ENCODE data around the gene BEND6. TPM values are rescaled to one million over a fixed set of nuclear protein-coding genes. Genes with fewer than 3 reads are reported as not detected.

The BEND6 gene
- total and polyA plus RNA-seq, 5 experiments from 2014 or later, result 0.34 TPM; not detected in 4

- Mint-ChIP-seq H3K4me3 (no peak overlapping the region), H3K36me3 (no peaks in the 10 kb centered on the region), H3K27ac (no peak overlapping the region), H3K4me1 (no peaks in the 10 kb centered on the region), H3K27me3 (peaks cover 11 to 17% (median 12%) of the 10 kb centered on the region in 5 donors), H3K9me3 (peaks cover 0 to 2% (median 0%) of the 10 kb centered on the region in 9 donors)
- ATAC-seq (peak in 1 of 2 donors; percentile 12), DNase-seq (no peak)
- POLR2A ChIA-PET, result no interaction called here
Measured at GRCh38 chr6:56927538-56928453, 27.1 kb upstream of the BEND6 start.

GRCh38 chr6:56930846-56931245, 24.1 kb upstream of the BEND6 start:
- peaks cover 3 to 13% (median 6%) of the 10 kb centered on the region in 5 donors for H3K27me3 Mint-ChIP-seq
- no peaks in the 10 kb centered on the region for H3K36me3 Mint-ChIP-seq
- no peaks in the 10 kb centered on the region for H3K4me1 Mint-ChIP-seq
- DNase-seq, result no peak
- ATAC-seq, result no peak
- H3K4me3 Mint-ChIP-seq, result no peak overlapping the region
- H3K27ac Mint-ChIP-seq, result peak overlapping the region in 1 of 10 donors; percentile 36
- no peaks in the 10 kb centered on the region for H3K9me3 Mint-ChIP-seq
- POLR2A ChIA-PET, result interaction anchor here (0.5 kb wide), 1 partner anchor 38 kb away, joined by 7 read pairs; no protein-coding TSS in a partner anchor

DNA sequence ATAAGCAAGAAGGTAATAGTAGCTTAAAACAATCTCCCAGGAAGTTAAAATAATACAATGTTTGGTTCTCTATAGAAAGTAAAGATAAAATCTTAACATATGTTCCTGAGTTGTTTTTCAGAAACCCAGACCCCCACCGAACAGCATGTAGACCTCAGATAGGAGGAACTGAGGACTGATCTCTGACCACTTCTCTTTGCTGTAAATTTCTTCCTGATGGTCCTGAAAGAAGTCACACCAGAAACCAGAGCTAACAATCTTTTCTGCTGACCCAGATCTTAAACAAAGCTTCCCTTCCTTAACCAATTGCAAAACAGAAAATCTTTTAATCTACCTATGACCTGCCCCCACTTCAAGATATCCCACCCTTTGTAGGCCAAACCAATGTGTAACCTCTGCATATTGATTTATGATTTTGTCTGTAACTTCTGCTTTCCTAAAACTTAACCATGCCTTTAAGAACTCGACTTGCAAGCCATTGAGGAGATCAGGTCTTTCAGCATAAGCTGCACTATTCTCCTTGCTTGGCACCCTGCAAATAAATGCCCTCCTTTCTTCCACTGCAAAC, 21.9 kb upstream of the BEND6 start:
- no peak overlapping the region for H3K4me3 Mint-ChIP-seq
- DNase-seq (no peak), ATAC-seq (no peak)
- H3K27ac Mint-ChIP-seq, result no peak overlapping the region
- H3K4me1 Mint-ChIP-seq, result no peaks in the 10 kb centered on the region
- H3K36me3 Mint-ChIP-seq, result no peaks in the 10 kb centered on the region
- H3K9me3 Mint-ChIP-seq, result no peaks in the 10 kb centered on the region
- POLR2A ChIA-PET, result no interaction called here
- H3K27me3 Mint-ChIP-seq, result peaks cover 0 to 7% (median 1%) of the 10 kb centered on the region in 5 donors

GRCh38 chr6:56933650-56934049, 21.3 kb upstream of the BEND6 start:
- H3K4me1 Mint-ChIP-seq, result no peaks in the 10 kb centered on the region
- DNase-seq, result no peak
- POLR2A ChIA-PET, result no interaction called here
- no peaks in the 10 kb centered on the region for H3K9me3 Mint-ChIP-seq
- H3K27me3 Mint-ChIP-seq, result peaks cover 0 to 10% (median 1%) of the 10 kb centered on the region in 5 donors
- no peak for ATAC-seq
- H3K27ac Mint-ChIP-seq, result no peak overlapping the region
- no peak overlapping the region for H3K4me3 Mint-ChIP-seq
- H3K36me3 Mint-ChIP-seq, result no peaks in the 10 kb centered on the region

DNA sequence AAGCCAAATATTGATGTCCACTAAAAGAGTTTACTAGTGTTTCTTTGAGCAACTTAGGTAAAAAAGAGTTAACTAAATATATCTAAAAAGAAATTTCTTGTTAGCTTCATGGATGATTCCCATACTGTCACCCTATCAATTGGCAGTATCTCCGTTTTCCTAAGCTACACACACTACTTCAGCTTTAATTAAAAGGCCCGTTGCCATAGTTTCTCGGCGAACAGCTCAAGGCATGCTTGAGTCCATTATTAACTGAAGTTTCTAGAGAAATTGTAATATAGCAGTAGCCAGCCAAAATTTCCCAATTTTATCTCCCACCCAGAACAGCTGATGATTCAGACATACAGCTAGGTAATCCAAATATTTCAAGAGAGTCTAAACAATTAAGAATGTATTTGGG, 20.0 kb upstream of the BEND6 start:
- Mint-ChIP-seq H3K27me3 (peaks cover 0 to 10% (median 1%) of the 10 kb centered on the region in 5 donors), H3K27ac (no peak overlapping the region), H3K9me3 (peaks cover 0 to 6% (median 1%) of the 10 kb centered on the region in 9 donors), H3K36me3 (peaks cover 0 to 4% (median 0%) of the 10 kb centered on the region in 3 donors), H3K4me3 (no peak overlapping the region), H3K4me1 (no peaks in the 10 kb centered on the region)
- DNase-seq, result no peak
- no peak for ATAC-seq
- POLR2A ChIA-PET, result no interaction called here

- H3K27me3 Mint-ChIP-seq, result peaks cover 0 to 10% (median 1%) of the 10 kb centered on the region in 5 donors
- peaks cover 0 to 12% (median 0%) of the 10 kb centered on the region in 3 donors for H3K36me3 Mint-ChIP-seq
- H3K4me3 Mint-ChIP-seq, result no peak overlapping the region
- H3K9me3 Mint-ChIP-seq, result peaks cover 0 to 15% (median 8%) of the 10 kb centered on the region in 9 donors
- no peak for ATAC-seq
- H3K4me1 Mint-ChIP-seq, result no peaks in the 10 kb centered on the region
- POLR2A ChIA-PET, result no interaction called here
- no peak for DNase-seq
- H3K27ac Mint-ChIP-seq, result no peak overlapping the region
Measured at GRCh38 chr6:56936466-56936865, 18.4 kb upstream of the BEND6 start.

DNA sequence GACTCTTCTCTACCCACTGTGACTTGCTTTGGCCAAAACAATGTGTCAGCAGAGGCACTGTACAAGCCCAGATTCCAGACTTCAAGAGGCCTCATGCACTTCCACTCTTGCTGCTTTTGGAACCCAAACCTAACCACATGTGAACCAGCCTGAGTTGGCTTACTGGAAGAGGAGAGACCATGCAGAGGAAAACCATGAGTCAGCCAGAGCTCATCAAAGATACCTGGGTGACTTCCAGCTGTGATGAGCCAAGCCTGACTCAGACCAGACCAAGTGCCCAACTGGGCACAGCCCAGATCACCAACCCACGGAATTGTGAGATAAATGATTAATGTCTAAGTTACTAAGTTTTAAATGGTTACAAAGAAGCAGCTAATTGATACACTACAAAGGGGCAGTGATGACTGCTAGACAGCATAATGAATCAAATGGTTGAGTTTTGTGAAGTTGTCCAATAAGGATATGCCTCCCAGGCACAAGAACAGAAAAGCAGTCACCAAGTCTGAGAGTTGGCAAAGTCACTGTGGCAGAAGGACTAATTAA, 16.2 kb upstream of the BEND6 start:
- peaks cover 0 to 25% (median 11%) of the 10 kb centered on the region in 9 donors for H3K9me3 Mint-ChIP-seq
- POLR2A ChIA-PET, result no interaction called here

DNA sequence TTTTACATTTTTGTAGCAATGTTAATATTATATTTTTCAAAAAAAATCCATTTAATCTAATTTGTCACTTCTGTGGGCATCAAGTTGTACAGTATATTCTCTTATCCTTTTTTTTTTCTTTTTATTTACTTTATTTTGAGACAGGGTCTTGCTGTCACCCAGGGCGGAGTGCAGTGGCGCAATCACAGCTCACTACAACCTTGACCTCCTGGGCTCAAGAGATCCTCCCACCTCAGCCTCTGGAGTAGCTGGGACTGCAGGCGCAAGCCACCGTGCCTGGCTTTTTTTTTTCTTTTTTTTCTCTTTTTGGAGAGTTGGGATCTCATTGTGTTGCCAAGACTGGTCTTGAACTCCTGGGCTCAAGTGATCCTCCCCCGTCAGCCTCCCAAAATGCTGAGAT, 14.4 kb upstream of the BEND6 start:
- POLR2A ChIA-PET, result no interaction called here
- ATAC-seq, result no peak
- Mint-ChIP-seq H3K4me3 (no peak overlapping the region), H3K27ac (no peak overlapping the region), H3K4me1 (no peaks in the 10 kb centered on the region), H3K27me3 (peaks cover 3 to 14% (median 5%) of the 10 kb centered on the region in 5 donors), H3K36me3 (peaks cover 0 to 15% (median 0%) of the 10 kb centered on the region in 3 donors), H3K9me3 (peaks cover 0 to 25% (median 11%) of the 10 kb centered on the region in 9 donors)
- DNase-seq, result no peak

More for the DNA sequence above, 16.2 kb upstream of the BEND6 start:
- Mint-ChIP-seq H3K4me1 (no peaks in the 10 kb centered on the region), H3K4me3 (no peak overlapping the region), H3K27ac (no peak overlapping the region), H3K36me3 (peaks cover 0 to 15% (median 0%) of the 10 kb centered on the region in 3 donors), H3K27me3 (peaks cover 0 to 8% (median 1%) of the 10 kb centered on the region in 5 donors)
- DNase-seq (no peak), ATAC-seq (no peak)

DNA sequence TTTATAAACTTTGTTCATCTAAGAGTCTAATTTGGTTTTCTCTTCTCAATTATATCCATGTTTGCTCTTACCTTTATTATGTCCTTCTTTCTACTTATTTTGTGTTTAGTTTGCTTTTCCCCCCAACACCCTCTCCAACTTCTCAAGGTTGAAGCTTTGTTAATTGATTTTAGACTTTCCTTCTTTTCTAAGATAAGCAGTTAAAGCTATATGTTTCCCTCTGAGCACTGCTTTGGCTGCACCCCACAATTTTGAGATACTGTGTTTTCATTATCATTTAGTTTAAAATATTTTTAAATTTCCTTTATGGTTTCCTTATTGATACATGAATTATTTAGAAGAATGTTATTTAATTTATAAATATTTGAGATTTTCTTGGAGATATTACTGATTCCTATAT, 13.9 kb upstream of the BEND6 start:
- POLR2A ChIA-PET, result no interaction called here

DNA sequence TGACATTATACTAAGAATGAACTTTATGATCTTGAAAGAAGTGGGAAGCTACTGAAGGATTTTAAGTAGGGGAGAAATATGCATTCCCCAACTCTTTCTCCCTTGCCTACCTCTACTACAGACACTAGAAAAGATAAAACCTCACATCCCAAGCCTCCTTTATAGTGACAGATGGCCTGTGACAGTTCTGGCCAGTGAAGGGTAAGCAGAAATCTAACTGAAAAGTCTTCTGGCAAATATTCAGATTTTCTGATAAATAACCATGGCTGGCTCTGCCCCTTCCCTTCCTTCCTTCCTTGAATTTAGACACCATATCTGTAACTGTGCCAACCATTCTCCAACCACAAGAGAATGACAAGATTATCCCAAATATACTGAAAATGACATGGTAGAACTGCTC, 10.2 kb upstream of the BEND6 start:
- peaks cover 0 to 11% (median 0%) of the 10 kb centered on the region in 3 donors for H3K36me3 Mint-ChIP-seq

More for the DNA sequence above, 13.9 kb upstream of the BEND6 start:
- no peaks in the 10 kb centered on the region for H3K4me1 Mint-ChIP-seq
- ATAC-seq (no peak), DNase-seq (no peak)
- H3K9me3 Mint-ChIP-seq, result peaks cover 0 to 25% (median 11%) of the 10 kb centered on the region in 9 donors
- peaks cover 0 to 15% (median 0%) of the 10 kb centered on the region in 3 donors for H3K36me3 Mint-ChIP-seq
- no peak overlapping the region for H3K27ac Mint-ChIP-seq
- peaks cover 3 to 17% (median 7%) of the 10 kb centered on the region in 5 donors for H3K27me3 Mint-ChIP-seq
- no peak overlapping the region for H3K4me3 Mint-ChIP-seq

DNA sequence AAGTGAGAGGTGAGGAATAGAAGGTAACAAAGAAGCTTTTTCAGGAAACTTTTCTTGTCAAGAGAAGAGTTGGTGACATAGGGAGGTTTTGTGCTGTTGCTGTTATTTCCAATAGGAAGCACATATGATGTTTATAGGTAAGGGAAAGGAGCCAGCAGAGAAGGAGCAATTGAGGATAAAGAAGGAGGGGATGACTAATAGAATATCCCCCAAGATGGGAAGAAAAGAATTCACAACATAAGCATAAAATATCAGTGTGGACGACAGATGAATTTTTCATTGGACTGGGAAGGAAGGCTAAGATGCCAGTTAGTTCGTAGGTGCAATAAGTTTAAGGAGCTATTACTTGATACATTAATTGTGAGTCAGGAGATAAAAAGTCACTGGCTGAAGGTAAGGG, 8.5 kb upstream of the BEND6 start:
- Mint-ChIP-seq H3K36me3 (peaks cover 0 to 3% (median 0%) of the 10 kb centered on the region in 3 donors), H3K27me3 (peaks cover 7 to 42% (median 31%) of the 10 kb centered on the region in 5 donors), H3K4me1 (no peaks in the 10 kb centered on the region), H3K27ac (no peak overlapping the region), H3K4me3 (no peak overlapping the region), H3K9me3 (peaks cover 0 to 11% (median 7%) of the 10 kb centered on the region in 9 donors)
- POLR2A ChIA-PET, result no interaction called here
- DNase-seq (no peak), ATAC-seq (no peak)

More for the DNA sequence above, 10.2 kb upstream of the BEND6 start:
- Mint-ChIP-seq H3K9me3 (peaks cover 0 to 19% (median 11%) of the 10 kb centered on the region in 9 donors), H3K27me3 (peaks cover 7 to 42% (median 31%) of the 10 kb centered on the region in 5 donors), H3K4me1 (no peaks in the 10 kb centered on the region), H3K4me3 (no peak overlapping the region), H3K27ac (no peak overlapping the region)
- no peak for ATAC-seq
- no peak for DNase-seq
- POLR2A ChIA-PET, result no interaction called here

GRCh38 chr6:56947924-56948323, 7.0 kb upstream of the BEND6 start:
- ATAC-seq (no peak), DNase-seq (no peak)
- Mint-ChIP-seq H3K36me3 (no peaks in the 10 kb centered on the region), H3K9me3 (peaks cover 0 to 1% (median 0%) of the 10 kb centered on the region in 9 donors), H3K27me3 (peaks cover 18 to 48% (median 39%) of the 10 kb centered on the region in 5 donors), H3K4me3 (no peak overlapping the region), H3K4me1 (peaks cover 0 to 1% (median under 1%) of the 10 kb centered on the region in 4 donors), H3K27ac (peak overlapping the region in 1 of 10 donors; percentile 46)
- POLR2A ChIA-PET, result no interaction called here

GRCh38 chr6:56949265-56949664, 5.6 kb upstream of the BEND6 start:
- POLR2A ChIA-PET, result no interaction called here
- no peaks in the 10 kb centered on the region for H3K36me3 Mint-ChIP-seq
- ATAC-seq, result no peak
- no peaks in the 10 kb centered on the region for H3K9me3 Mint-ChIP-seq
- no peak for DNase-seq
- no peak overlapping the region for H3K27ac Mint-ChIP-seq
- no peak overlapping the region for H3K4me3 Mint-ChIP-seq
- peaks cover 25 to 61% (median 50%) of the 10 kb centered on the region in 5 donors for H3K27me3 Mint-ChIP-seq
- H3K4me1 Mint-ChIP-seq, result peaks cover 3 to 15% (median 13%) of the 10 kb centered on the region in 4 donors
